ENCODE results near the gene ZBTB6.
"Not testable (repeated sequence)": the region's sequence is repeated elsewhere in the genome, so short reads cannot be mapped to it uniquely, and the experiment has no call there.

ZBTB6 gene

DNA sequence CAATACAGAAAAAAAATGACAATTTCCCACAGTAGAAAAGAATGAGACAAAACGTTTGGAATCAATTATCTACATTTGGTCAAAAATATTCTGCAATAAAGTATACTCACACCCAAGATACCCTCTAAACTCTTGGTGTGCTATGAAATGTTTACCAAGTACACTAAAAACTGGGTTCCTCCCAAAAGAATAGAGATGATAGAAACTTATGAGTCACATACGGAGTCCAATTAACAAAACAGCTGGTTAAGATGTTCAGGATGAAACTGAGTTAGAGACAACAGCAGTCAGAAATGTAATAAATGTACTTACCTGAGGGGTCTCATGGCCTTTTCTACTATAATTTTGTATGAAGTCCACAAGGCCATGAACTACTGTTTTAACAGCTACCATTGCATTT, 33.7 kb downstream of the ZBTB6 start (continued):
- TF ChIP-seq ZNF133 (tag by site-specific recombination; IDR thresholded peaks at IDR 0.05) (no peak), ZNF624 (tag by site-specific recombination; IDR thresholded peaks at IDR 0.05) (no peak), ZBTB48 (tag by site-specific recombination; IDR thresholded peaks at IDR 0.05) (no peak), ZNF654 (tag by site-specific recombination; IDR thresholded peaks at IDR 0.05; ENCODE audit: low read depth) (no peak), ZNF239 (tag by site-specific recombination; IDR thresholded peaks at IDR 0.05) (no peak), ZNF48 (tag by site-specific recombination; IDR thresholded peaks at IDR 0.05) (no peak), ZFP3 (tag by site-specific recombination; IDR thresholded peaks at IDR 0.05; ENCODE audit: low read depth) (no peak), ZNF596 (tag by site-specific recombination; IDR thresholded peaks at IDR 0.05) (no peak), ZNF837 (tag by site-specific recombination; IDR thresholded peaks at IDR 0.05) (no peak), ZNF324 (tag by site-specific recombination; IDR thresholded peaks at IDR 0.05) (no peak), OVOL3 (tag by site-specific recombination; IDR thresholded peaks at IDR 0.05) (no peak)
- TF ChIP-seq, protein P1, sequence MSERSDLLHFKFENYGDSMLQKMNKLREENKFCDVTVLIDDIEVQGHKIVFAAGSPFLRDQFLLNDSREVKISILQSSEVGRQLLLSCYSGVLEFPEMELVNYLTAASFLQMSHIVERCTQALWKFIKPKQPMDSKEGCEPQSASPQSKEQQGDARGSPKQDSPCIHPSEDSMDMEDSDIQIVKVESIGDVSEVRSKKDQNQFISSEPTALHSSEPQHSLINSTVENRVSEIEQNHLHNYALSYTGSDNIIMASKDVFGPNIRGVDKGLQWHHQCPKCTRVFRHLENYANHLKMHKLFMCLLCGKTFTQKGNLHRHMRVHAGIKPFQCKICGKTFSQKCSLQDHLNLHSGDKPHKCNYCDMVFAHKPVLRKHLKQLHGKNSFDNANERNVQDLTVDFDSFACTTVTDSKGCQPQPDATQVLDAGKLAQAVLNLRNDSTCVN (tag by site-specific recombination; optimal IDR thresholded peaks at IDR 0.05), result no peak

DNA sequence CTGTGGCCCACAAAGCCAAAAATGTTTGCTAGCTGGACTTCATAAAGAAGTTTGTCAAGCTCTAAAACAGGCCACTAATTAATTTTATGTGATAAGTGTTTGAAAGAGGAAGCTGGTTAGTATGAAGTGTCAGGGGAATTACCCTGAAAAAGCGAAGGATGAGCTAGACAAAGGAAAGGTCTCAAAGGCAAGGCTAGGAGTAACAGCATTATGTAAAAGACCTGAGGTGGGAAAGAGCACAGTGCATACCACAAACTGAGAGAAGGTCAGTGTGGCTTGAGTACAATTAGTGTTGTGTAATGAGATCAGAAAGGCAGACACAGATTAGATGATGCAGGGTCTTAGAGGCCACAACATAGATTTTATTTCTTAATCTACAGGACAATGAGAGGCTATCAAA, 37.6 kb downstream of the ZBTB6 start:
- H3K27ac ChIP-seq (ENCODE audit: extremely low read depth, low read depth, low read length), result no peak overlapping the region
- H3K4me3 ChIP-seq (ENCODE audit: low read depth, low read length), result no peak overlapping the region
- peaks cover 53 to 90% of the 10 kb centered on the region in 2 experiments for H3K36me3 ChIP-seq (ENCODE audit: control insufficient read depth in 2 of 2, insufficient read depth in 1 of 2, low read length in 2 of 2)
- H3K9me3 ChIP-seq (ENCODE audit: control insufficient read depth, insufficient read depth, low read depth, low read length), result no peaks in the 10 kb centered on the region
- TF ChIP-seq, protein P2, sequence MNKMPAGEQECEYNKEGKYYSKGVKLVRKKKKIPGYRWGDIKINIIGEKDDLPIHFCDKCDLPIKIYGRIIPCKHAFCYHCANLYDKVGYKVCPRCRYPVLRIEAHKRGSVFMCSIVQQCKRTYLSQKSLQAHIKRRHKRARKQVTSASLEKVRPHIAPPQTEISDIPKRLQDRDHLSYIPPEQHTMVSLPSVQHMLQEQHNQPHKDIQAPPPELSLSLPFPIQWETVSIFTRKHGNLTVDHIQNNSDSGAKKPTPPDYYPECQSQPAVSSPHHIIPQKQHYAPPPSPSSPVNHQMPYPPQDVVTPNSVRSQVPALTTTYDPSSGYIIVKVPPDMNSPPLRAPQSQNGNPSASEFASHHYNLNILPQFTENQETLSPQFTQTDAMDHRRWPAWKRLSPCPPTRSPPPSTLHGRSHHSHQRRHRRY (tag by site-specific recombination; IDR thresholded peaks at IDR 0.05), result no peak
- TF ChIP-seq KLF8 (tag by site-specific recombination; IDR thresholded peaks at IDR 0.05) (no peak), MZF1 (tag by site-specific recombination; IDR thresholded peaks at IDR 0.05; ENCODE audit: borderline replicate concordance) (no peak), ZNF274 (IDR thresholded peaks at IDR 0.05; ENCODE audit: low read length) (no peak), ZNF274 (tag by site-specific recombination; IDR thresholded peaks at IDR 0.05; ENCODE audit: borderline replicate concordance) (no peak), ZSCAN16 (tag by site-specific recombination; IDR thresholded peaks at IDR 0.05) (no peak), ZNF473 (tag by site-specific recombination; IDR thresholded peaks at IDR 0.05) (no peak), ZNF214 (tag by site-specific recombination; IDR thresholded peaks at IDR 0.05; ENCODE audit: borderline replicate concordance) (no peak), ZNF558 (tag by site-specific recombination; IDR thresholded peaks at IDR 0.05) (no peak), ZNF670 (tag by site-specific recombination; IDR thresholded peaks at IDR 0.05; ENCODE audit: low read depth) (no peak)
- H3K4me1 ChIP-seq (ENCODE audit: control insufficient read depth, insufficient read depth, low read length), result no peaks in the 10 kb centered on the region
- ChIA-PET POLR2A (interaction anchor here (1.8 kb wide), 1 partner anchor 29 kb away, joined by 7 read pairs; the partner anchor contains the start of gene RC3H2), CTCF (interaction anchor here (1.0 to 1.5 kb wide), 2 partner anchors 19 to 34 kb away, joined by 3 read pairs; no protein-coding TSS in a partner anchor)

DNA sequence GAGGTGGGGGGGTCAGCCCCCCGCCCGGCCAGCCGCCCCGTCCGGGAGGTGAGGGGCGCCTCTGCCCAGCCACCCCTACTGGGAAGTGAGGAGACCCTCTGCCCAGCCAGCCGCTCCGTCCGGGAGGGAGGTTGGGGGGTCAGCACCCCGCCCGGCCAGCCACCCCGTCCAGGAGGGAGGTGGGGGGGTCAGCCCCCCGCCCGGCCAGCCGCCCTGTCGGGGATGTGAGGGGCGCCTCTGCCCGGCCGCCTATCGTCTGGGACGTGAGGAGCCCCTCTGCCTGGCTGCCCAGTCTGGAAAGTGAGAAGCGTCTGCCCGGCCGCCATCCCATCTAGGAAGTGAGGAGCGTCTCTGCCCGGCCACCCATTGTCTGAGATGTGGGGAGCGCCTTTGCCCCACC, 45.8 kb downstream of the ZBTB6 start:
- H3K4me3 ChIP-seq (ENCODE audit: low read depth, low read length); H3K27ac ChIP-seq (ENCODE audit: extremely low read depth, low read depth, low read length); CTCF ChIA-PET; H3K9me3 ChIP-seq (ENCODE audit: control insufficient read depth, insufficient read depth, low read depth, low read length); H3K4me1 ChIP-seq (ENCODE audit: control insufficient read depth, insufficient read depth, low read length); POLR2A ChIA-PET: not testable (repeated sequence)
- peaks cover 11 to 60% of the 10 kb centered on the region in 2 experiments for H3K36me3 ChIP-seq (ENCODE audit: control insufficient read depth in 2 of 2, insufficient read depth in 1 of 2, low read length in 2 of 2)

Measured in HEK293 (cell line).